GM12873 (cell line): ENCODE results near the gene TMEM45A.

Source experiments
- CTCF ChIP-seq: IDR thresholded peaks from 2 replicates; pipeline ENCODE4 v1.5.1; 2012; ENCODE audit warnings: low read depth, mild to moderate bottlenecking, moderate library complexity, low read length, control low read depth; ENCODE audit not compliant: insufficient read depth; ENCODE audit errors: missing control alignments

Gene TMEM45A

DNA sequence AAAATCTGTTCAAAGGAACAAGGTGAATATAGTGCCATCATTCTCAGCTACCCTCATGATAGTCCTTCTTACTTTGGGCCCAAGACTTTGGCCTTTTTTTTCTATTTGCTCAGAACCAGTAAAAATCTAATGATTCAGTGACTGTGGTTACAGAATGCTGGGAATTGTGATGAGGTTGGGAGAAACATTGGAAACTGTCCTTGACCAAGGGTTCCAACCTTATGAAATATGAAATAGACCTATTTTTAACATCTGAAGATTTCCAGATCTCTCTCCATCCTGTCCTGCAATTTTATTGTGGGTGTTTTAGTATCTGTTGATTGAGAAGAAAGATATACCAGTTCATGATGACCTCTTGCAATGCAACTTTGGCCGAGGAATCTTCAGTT lies 34.9 kb downstream of the TMEM45A start:
- no peak for TF ChIP-seq CTCF

DNA sequence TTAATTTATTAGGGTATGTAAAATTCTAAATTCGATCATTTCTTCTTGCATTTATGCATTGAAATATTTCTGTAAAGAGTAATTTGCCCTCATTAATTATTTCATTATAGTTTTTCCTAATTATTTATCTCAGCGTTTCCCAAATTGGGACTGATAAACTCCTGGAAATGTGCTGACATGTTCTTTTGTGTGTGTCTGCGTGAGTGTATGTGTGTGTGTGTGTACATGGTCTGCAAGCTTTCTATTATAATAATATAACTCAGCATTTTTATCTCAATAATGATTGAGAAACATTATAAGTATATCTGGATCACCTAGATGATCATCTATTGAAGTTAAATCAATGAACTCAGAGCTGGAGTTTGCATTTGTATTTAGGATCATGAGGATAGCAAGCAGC lies 38.7 kb downstream of the TMEM45A start:
- TF ChIP-seq CTCF, result no peak

- no peak for TF ChIP-seq CTCF
Observed at GRCh38 chr3:100532411-100532810, 40.0 kb downstream of the TMEM45A start.

DNA sequence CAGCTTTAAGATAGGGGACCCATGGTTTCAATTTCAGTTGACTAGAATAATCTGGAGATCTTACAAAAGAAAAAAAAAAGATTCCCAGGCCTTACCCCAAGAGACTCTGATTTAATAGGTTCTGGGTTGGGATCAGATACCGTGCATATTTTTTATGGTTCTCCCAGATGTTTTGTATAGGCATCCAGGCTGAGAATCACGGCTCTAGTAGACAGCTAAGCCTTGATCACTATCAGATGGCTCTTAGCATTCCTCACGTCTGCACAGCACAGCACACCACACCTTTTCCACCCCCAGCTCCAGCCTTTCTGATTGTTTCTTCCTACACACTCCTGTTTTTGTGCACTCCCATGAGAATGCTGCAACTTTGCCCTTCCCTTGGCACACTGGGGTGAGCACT lies 40.8 kb downstream of the TMEM45A start:
- TF ChIP-seq CTCF, result no peak

- TF ChIP-seq CTCF, result no peak
Observed at GRCh38 chr3:100535610-100535943, 43.2 kb downstream of the TMEM45A start.

- TF ChIP-seq CTCF, result no peak
Observed at GRCh38 chr3:100536093-100536492, 43.7 kb downstream of the TMEM45A start.

DNA sequence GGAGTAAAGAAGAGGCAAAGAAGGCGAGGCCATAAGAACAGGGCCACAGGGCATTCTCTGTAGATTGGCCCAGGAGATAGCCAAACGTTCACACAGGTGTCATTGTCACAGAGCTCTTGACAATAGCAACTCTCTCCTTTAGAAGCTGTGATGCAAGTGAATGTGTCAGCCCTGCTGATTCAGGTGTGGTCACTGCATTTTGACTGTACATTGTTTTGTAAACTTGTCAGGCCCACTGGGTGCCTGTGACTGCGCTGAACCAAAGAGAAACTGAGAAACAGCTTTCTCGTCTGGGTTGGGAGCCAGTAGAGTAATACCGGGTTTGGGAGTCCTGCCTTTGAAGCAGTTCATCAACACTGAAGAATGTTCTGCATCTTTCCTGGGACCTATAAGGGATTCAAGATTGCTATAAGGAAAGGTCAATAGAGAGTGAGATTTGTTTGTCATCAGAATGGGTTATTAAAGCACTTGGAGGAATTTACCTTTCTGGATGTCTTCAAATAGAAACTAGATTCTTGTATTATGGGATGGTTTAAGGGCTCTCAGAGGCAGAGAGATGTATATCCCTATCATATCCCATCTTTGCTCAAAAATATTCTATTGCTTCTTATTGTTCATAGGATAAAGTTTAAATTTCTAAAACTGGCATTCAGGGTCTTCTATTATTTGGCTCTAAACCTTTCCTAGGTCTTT lies 45.4 kb downstream of the TMEM45A start:
- TF ChIP-seq CTCF, result no peak
